ENCODE data around the gene IER5L. TPM values are rescaled to one million over a fixed set of nuclear protein-coding genes. Genes with fewer than 3 reads are reported as not detected.
"Not testable (repeated sequence)": the region's sequence is repeated elsewhere in the genome, so short reads cannot be mapped to it uniquely, and the experiment has no call there.

IER5L gene
- polyA plus RNA-seq, 6 donors from 2014 or later, result 0.09 TPM; not detected in 4

DNA sequence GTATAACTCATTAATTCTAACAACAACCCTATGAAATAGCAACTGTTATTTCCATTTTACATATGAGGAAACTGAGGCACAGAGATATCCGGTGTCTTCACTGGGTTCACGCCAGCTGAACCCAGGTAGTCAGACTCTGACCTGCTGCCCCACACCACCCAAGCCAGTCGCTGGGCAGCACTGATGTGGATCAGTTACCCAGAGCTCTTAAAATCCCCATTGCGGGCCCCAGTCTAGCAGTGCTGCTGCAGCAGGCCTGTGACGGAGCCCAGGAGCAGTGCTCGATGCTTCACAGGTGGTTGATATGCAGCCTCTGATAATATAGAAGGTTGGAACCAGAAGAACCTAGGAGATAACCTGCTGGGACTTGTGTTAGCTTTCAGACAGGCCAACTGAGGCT lies 42.6 kb downstream of the IER5L start:
- no peak overlapping the region for H3K4me3 Mint-ChIP-seq
- no peaks in the 10 kb centered on the region for H3K9me3 Mint-ChIP-seq
- peaks cover 16 to 24% (median 23%) of the 10 kb centered on the region in 3 donors for H3K4me1 Mint-ChIP-seq
- ATAC-seq (ENCODE audit: low read depth in 2 of 2) (no peak), DNase-seq (no peak)
- no peaks in the 10 kb centered on the region for H3K27me3 Mint-ChIP-seq
- no peak overlapping the region for H3K27ac Mint-ChIP-seq
- H3K36me3 Mint-ChIP-seq, result peaks cover 6 to 8% of the 10 kb centered on the region in 2 donors

GRCh38 chr9:129133082-129133481 lies 45.0 kb downstream of the IER5L start:
- Mint-ChIP-seq H3K4me1 (peaks cover 5 to 7% (median 7%) of the 10 kb centered on the region in 3 donors), H3K36me3 (peaks cover 6 to 8% of the 10 kb centered on the region in 2 donors), H3K4me3 (no peak overlapping the region), H3K27ac (no peak overlapping the region), H3K27me3 (no peaks in the 10 kb centered on the region), H3K9me3 (no peaks in the 10 kb centered on the region)
- ATAC-seq (ENCODE audit: low read depth in 2 of 2) (no peak), DNase-seq (no peak)

DNA sequence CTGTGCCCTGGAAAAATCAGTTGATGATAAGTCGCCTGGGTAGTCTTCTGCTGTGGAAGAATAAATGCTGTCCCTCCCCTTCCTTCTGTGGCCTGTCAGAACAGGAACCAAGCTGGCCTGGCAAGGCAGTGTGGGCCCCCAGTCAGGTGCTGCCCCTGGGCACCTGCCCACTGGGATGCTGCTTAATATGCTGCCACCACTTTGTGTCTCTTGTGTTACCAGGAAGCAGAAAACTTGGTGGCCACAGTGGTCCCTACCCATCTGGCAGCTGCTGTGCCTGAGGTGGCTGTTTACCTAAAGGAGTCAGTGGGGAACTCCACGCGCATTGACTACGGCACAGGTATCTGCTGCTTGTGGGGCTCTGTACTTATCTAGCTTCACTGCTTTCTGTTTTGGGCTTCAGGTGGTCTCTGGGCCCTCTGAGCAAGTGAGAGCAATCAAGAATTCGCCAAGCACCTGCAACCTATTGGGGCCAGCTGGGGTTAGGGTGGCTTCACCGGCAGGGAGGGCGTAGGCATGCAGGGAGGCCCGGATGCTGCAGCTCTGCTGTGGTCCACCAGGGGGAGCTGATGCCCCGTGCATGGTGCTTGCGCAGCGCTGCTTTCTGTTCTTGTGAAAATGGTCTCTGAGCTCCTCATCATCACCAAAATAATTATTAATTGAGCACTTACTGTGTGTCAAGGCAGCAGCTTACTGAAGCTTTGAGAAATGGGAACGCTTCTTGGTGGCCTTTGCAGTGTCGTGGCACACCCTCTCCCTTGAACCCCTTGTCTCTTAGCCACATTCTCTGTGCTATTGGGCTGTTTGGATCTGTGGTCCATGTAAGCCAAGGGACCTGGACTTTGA lies 46.5 kb downstream of the IER5L start:
- peak overlapping the region in 2 of 6 donors; percentile 63 to 80 for H3K27ac Mint-ChIP-seq
- ATAC-seq (ENCODE audit: low read depth in 2 of 2) (peak; percentile 98 to 99), DNase-seq (peak; percentile 77)
- H3K27me3 Mint-ChIP-seq, result no peaks in the 10 kb centered on the region
- peak overlapping the region in 1 of 8 donors; percentile 25 for H3K4me3 Mint-ChIP-seq
- H3K4me1 Mint-ChIP-seq, result peaks cover 5 to 7% (median 7%) of the 10 kb centered on the region in 3 donors
- peaks cover 6 to 8% of the 10 kb centered on the region in 2 donors for H3K36me3 Mint-ChIP-seq
- H3K9me3 Mint-ChIP-seq, result no peaks in the 10 kb centered on the region

DNA sequence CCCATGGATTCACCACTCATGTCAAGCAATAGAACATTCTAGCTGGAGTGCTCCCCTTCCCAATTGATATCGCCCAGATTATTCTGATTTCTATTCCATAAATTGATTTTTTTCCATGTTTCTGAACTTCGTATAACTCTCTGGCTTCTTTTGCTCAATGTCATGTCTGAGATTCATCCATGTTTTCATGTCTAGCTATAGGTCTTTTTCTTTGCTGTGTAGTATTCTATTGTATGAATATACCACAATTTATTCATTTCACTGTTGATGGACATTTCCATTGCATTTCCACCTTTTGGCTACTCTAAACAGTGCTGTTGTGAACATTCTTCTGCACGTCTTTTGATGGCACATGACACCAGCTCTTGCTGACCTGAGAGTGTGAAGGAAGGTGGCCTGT lies 47.3 kb downstream of the IER5L start:
- Mint-ChIP-seq H3K27me3 (no peaks in the 10 kb centered on the region), H3K27ac (peak overlapping the region in 1 of 6 donors; percentile 21), H3K9me3 (no peaks in the 10 kb centered on the region), H3K36me3 (peaks cover 6 to 8% of the 10 kb centered on the region in 2 donors), H3K4me1 (peaks cover 5 to 7% (median 7%) of the 10 kb centered on the region in 3 donors), H3K4me3 (no peak overlapping the region)
- ATAC-seq (ENCODE audit: low read depth in 2 of 2) (no peak), DNase-seq (no peak)

DNA sequence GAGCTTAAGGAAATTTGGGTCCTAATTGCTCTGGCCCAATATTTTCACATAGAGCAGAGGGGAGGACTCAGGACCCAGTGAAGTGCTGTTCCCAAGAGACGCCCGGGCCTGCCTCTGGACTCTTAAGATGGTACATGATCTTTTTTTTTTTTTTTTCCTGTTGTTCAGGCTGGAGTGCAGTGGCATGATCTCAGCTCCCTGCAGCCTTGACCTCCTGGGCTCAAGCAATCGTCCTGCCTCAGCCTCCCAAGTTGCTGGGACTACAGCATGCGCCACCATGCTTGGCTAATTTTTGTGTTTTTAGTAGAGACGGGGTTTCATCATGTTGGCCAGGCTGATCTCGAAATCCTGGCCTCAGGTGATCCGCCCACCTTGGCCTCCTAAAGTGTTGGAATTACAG lies 47.8 kb downstream of the IER5L start:
- H3K27ac Mint-ChIP-seq, result peak overlapping the region in 1 of 6 donors; percentile 21
- H3K36me3 Mint-ChIP-seq; H3K4me3 Mint-ChIP-seq; H3K9me3 Mint-ChIP-seq; H3K4me1 Mint-ChIP-seq; DNase-seq; ATAC-seq (ENCODE audit: low read depth in 2 of 2); H3K27me3 Mint-ChIP-seq: not testable (repeated sequence)

GRCh38 chr9:129128689-129129088 lies 49.4 kb downstream of the IER5L start:
- Mint-ChIP-seq H3K4me1 (peaks cover 5 to 7% (median 7%) of the 10 kb centered on the region in 3 donors), H3K27me3 (no peaks in the 10 kb centered on the region), H3K4me3 (no peak overlapping the region), H3K9me3 (no peaks in the 10 kb centered on the region), H3K27ac (peak overlapping the region in 1 of 6 donors; percentile 51), H3K36me3 (peaks cover 5 to 7% of the 10 kb centered on the region in 2 donors)
- DNase-seq (no peak), ATAC-seq (ENCODE audit: low read depth in 2 of 2) (no peak)

- H3K4me1 Mint-ChIP-seq, result peaks cover 5 to 7% (median 7%) of the 10 kb centered on the region in 3 donors
- ATAC-seq (ENCODE audit: low read depth in 2 of 2), result no peak
- no peak for DNase-seq
- H3K4me3 Mint-ChIP-seq, result no peak overlapping the region
- no peaks in the 10 kb centered on the region for H3K27me3 Mint-ChIP-seq
- peaks cover 0 to 4% of the 10 kb centered on the region in 2 donors for H3K36me3 Mint-ChIP-seq
- H3K9me3 Mint-ChIP-seq, result no peaks in the 10 kb centered on the region
- peak overlapping the region in 1 of 6 donors; percentile 22 for H3K27ac Mint-ChIP-seq
These were observed 51.1 kb downstream of the IER5L start for GRCh38 chr9:129126749-129127618.

Other genes with a start within 250 kb of the IER5L start
- gene DOLK, start 230.7 kb downstream of the IER5L start, polyA plus RNA-seq (ENCODE audit: low read depth in 6 of 6), result 10 to 100 TPM in 4 of 6 donors, 1 to 10 TPM in 2; 9.3 to 14.2 (median 10.4) TPM
- gene NUP188, start 230.6 kb downstream of the IER5L start, polyA plus RNA-seq (ENCODE audit: low read depth in 6 of 6), result 10 to 100 TPM; 20.2 to 30.2 (median 24.7) TPM
- 10 to 100 TPM; 18.0 to 38.7 (median 30.5) TPM for gene SH3GLB2, start 149.9 kb downstream of the IER5L start, polyA plus RNA-seq (ENCODE audit: low read depth in 6 of 6)
- gene MIGA2, start 141.6 kb downstream of the IER5L start, polyA plus RNA-seq (ENCODE audit: low read depth in 6 of 6), result 10 to 100 TPM in 1 of 6 donors, 1 to 10 TPM in 5; 2.7 to 12.8 (median 6.2) TPM
- 1 to 10 TPM; 3.2 to 9.7 (median 6.4) TPM for gene DOLPP1, start 97.2 kb downstream of the IER5L start, polyA plus RNA-seq (ENCODE audit: low read depth in 6 of 6)
- 10 to 100 TPM in 1 of 6 donors, 1 to 10 TPM in 5; 4.5 to 11.0 (median 7.5) TPM for gene CRAT, start 67.5 kb downstream of the IER5L start, polyA plus RNA-seq (ENCODE audit: low read depth in 6 of 6)
- 10 to 100 TPM in 5 of 6 donors, 1 to 10 TPM in 1; 8.1 to 18.0 (median 13.5) TPM for gene PTPA, start 66.8 kb downstream of the IER5L start, polyA plus RNA-seq (ENCODE audit: low read depth in 6 of 6)

All from naive B cell (primary cell).